Neural cell (in vitro differentiated cells): ENCODE data around the gene SDSL.

Source experiments
- EP300 ChIP-seq: fragments of 450-650 bp; conservative IDR thresholded peaks from 2 replicates; pipeline ENCODE4 v1.6.1; 2014; ENCODE audit warnings: antibody characterized with exemption, mild to moderate bottlenecking, moderate library complexity; ENCODE audit not compliant: poor library complexity, severe bottlenecking
- POLR2AphosphoS5 ChIP-seq: IDR thresholded peaks from 2 replicates; pipeline ENCODE4 v1.6.1; 2012
- RAD21 ChIP-seq: fragments of 450-650 bp; conservative IDR thresholded peaks from 2 replicates; pipeline ENCODE4 v1.6.1; 2014; ENCODE audit warnings: antibody characterized with exemption, mild to moderate bottlenecking, moderate library complexity
- TF ChIP-seq, protein P1 (sequence below): fragments of 450-650 bp; IDR thresholded peaks from 2 replicates; pipeline ENCODE4 v1.5.1; 2014; ENCODE audit warnings: antibody characterized with exemption, mild to moderate bottlenecking, moderate library complexity; ENCODE audit not compliant: poor library complexity, severe bottlenecking

DNA sequence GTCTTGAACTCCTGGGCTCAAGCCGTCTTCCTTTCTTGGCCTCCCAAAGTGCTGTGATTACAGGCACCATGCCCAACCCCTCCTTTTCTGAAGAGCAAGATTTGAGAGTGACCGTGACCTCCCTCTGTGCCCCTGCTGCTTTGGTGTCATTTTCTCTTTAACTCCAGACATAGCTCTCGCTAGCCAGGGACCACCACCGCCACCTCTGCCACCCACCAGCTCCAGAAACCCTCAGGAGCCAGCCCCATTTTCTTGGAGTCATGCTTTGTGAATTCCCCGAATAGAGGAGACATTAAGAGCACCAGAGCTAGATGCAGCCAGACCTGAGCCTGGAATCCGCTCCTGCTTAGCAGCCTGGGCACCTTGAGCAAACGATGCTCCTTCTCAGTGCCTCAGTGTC lies 18.2 kb downstream of the SDSL start:
- TF ChIP-seq, protein P1, sequence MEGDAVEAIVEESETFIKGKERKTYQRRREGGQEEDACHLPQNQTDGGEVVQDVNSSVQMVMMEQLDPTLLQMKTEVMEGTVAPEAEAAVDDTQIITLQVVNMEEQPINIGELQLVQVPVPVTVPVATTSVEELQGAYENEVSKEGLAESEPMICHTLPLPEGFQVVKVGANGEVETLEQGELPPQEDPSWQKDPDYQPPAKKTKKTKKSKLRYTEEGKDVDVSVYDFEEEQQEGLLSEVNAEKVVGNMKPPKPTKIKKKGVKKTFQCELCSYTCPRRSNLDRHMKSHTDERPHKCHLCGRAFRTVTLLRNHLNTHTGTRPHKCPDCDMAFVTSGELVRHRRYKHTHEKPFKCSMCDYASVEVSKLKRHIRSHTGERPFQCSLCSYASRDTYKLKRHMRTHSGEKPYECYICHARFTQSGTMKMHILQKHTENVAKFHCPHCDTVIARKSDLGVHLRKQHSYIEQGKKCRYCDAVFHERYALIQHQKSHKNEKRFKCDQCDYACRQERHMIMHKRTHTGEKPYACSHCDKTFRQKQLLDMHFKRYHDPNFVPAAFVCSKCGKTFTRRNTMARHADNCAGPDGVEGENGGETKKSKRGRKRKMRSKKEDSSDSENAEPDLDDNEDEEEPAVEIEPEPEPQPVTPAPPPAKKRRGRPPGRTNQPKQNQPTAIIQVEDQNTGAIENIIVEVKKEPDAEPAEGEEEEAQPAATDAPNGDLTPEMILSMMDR = no peak
- TF ChIP-seq EP300 = no peak
- no peak for TF ChIP-seq POLR2AphosphoS5
- TF ChIP-seq RAD21 = no peak
